ENCODE results near the gene ARHGAP19. TPM values are rescaled to one million over a fixed set of nuclear protein-coding genes. Genes with fewer than 3 reads are reported as not detected.
A peak's percentile ranks its signal among the peaks of the same experiment; 100 is the strongest.

ARHGAP19 gene
- total and polyA plus RNA-seq, 7 donors, result 3.0 to 9.1 (median 6.0) TPM

- intact Hi-C loops (cut with DNase I), result no loop called here
- no peaks in the 10 kb centered on the region for H3K9me3 ChIP-seq
- peaks cover 0 to 11% (median 9%) of the 10 kb centered on the region in 4 donors for H3K4me1 ChIP-seq
- no peak overlapping the region for H3K4me3 ChIP-seq
- no peak for TF ChIP-seq EP300 (IDR thresholded peaks at IDR 0.05)
- TF ChIP-seq POLR2AphosphoS5 (IDR thresholded peaks at IDR 0.05), result no peak
- TF ChIP-seq POLR2A (IDR thresholded peaks at IDR 0.05), result no peak
- no peak for TF ChIP-seq CTCF (IDR thresholded peaks at IDR 0.05)
- H3K36me3 ChIP-seq, result no peaks in the 10 kb centered on the region
- peak; percentile 18 for DNase-seq
- WGBS, 2 donors, result 46 to 61% methylated on average over 6 of the region's 6 CpGs
- H3K27me3 ChIP-seq, result peaks cover 0 to 6% (median 0%) of the 10 kb centered on the region in 3 donors
- H3K27ac ChIP-seq, result no peak overlapping the region
These were observed 91.8 kb downstream of the ARHGAP19 start for GRCh38 chr10:97200616-97201015.

GRCh38 chr10:97199152-97199551 is 93.3 kb downstream of the ARHGAP19 start:
- Histone ChIP-seq H3K4me1 (peaks cover 0 to 12% (median 10%) of the 10 kb centered on the region in 4 donors), H3K36me3 (no peaks in the 10 kb centered on the region), H3K27ac (no peak overlapping the region), H3K4me3 (no peak overlapping the region), H3K9me3 (no peaks in the 10 kb centered on the region), H3K27me3 (peaks cover 0 to 20% (median 0%) of the 10 kb centered on the region in 3 donors)
- intact Hi-C loops (cut with DNase I), result no loop called here
- 32 to 60% methylated on average over 3 of the region's 3 CpGs for WGBS, 2 donors
- no peak for DNase-seq
- no peak for TF ChIP-seq POLR2A (IDR thresholded peaks at IDR 0.05)
- TF ChIP-seq EP300 (IDR thresholded peaks at IDR 0.05), result no peak

GRCh38 chr10:97197030-97197500 is 95.4 kb downstream of the ARHGAP19 start:
- no peak for DNase-seq
- Histone ChIP-seq H3K4me1 (peaks cover 0 to 12% (median 10%) of the 10 kb centered on the region in 4 donors), H3K9me3 (no peaks in the 10 kb centered on the region), H3K36me3 (no peaks in the 10 kb centered on the region), H3K4me3 (no peak overlapping the region), H3K27me3 (peaks cover 0 to 39% (median 3%) of the 10 kb centered on the region in 3 donors), H3K27ac (no peak overlapping the region)
- intact Hi-C loops (cut with DNase I), result no loop called here
- 54 to 59% methylated on average over 7 of the region's 7 CpGs for WGBS, 2 donors
- TF ChIP-seq CTCF (IDR thresholded peaks at IDR 0.05), result no peak
- no peak for TF ChIP-seq POLR2A (IDR thresholded peaks at IDR 0.05)
- TF ChIP-seq EP300 (IDR thresholded peaks at IDR 0.05), result no peak
- no peak for TF ChIP-seq POLR2AphosphoS5 (IDR thresholded peaks at IDR 0.05)

GRCh38 chr10:97196223-97197029 is 96.0 kb downstream of the ARHGAP19 start:
- peaks cover 0 to 45% (median 3%) of the 10 kb centered on the region in 3 donors for H3K27me3 ChIP-seq
- TF ChIP-seq CTCF (IDR thresholded peaks at IDR 0.05) (peak; percentile 12 to 59 (median 31)), POLR2AphosphoS5 (IDR thresholded peaks at IDR 0.05) (no peak)

GRCh38 chr10:97195706-97196222 is 96.7 kb downstream of the ARHGAP19 start:
- Histone ChIP-seq H3K27ac (no peak overlapping the region), H3K27me3 (peaks cover 0 to 45% (median 3%) of the 10 kb centered on the region in 3 donors), H3K4me3 (peak overlapping the region; percentile 23 to 53 (median 46)), H3K4me1 (peaks cover 0 to 12% (median 10%) of the 10 kb centered on the region in 4 donors), H3K9me3 (no peaks in the 10 kb centered on the region), H3K36me3 (no peaks in the 10 kb centered on the region)
- TF ChIP-seq POLR2A (IDR thresholded peaks at IDR 0.05) (no peak), EP300 (IDR thresholded peaks at IDR 0.05) (no peak), CTCF (IDR thresholded peaks at IDR 0.05) (no peak), POLR2AphosphoS5 (IDR thresholded peaks at IDR 0.05) (no peak)
- no peak for DNase-seq
- intact Hi-C loops (cut with DNase I), result no loop called here
- WGBS, 2 donors, result 15 to 23% methylated on average over 11 of the region's 11 CpGs

More at GRCh38 chr10:97196223-97197029, 96.0 kb downstream of the ARHGAP19 start:
- WGBS, 2 donors, result 3 to 4% methylated on average over 56 of the region's 56 CpGs
- Histone ChIP-seq H3K4me1 (peaks cover 0 to 12% (median 10%) of the 10 kb centered on the region in 4 donors), H3K27ac (no peak overlapping the region), H3K9me3 (no peaks in the 10 kb centered on the region), H3K4me3 (peak overlapping the region; percentile 23 to 53 (median 46)), H3K36me3 (no peaks in the 10 kb centered on the region)
- intact Hi-C loops (cut with DNase I), result no loop called here
- DNase-seq, result peak; percentile 69

All from sigmoid colon (tissue), 7 donors.